ENCODE results near the gene RPA1.

RPA1 gene

GRCh38 chr17:1810450-1811103 lies 19.2 kb upstream of the RPA1 start:
- H3K4me3 ChIP-seq (replicated peaks; ENCODE audit: low read depth, low read length): no peak overlapping the region
- no peak for TF ChIP-seq CTCF (IDR thresholded peaks at IDR 0.05; ENCODE audit: low read length, missing control alignments)
- DNase-seq (ENCODE audit: low read depth): no peak

DNA sequence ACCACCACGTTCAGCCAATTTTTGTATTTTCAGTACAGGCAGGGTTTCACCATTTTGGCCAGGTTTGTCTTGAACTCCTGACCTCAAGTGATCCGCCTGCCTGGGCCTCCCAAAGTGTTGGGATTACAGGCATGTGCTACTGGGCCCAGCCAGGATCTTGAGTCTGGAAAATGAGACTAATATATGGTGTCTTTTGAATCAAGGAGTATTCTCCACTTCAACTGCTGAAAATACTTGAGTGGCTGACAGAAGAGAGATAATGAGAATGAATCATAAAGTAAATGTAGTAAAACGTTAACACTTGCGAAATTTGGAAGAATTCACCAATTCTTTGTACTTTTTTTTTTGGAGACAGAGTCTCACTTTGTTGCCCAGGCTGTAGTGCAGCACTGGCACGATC lies 16.7 kb upstream of the RPA1 start:
- H3K4me3 ChIP-seq (replicated peaks; ENCODE audit: low read depth, low read length): no peak overlapping the region
- TF ChIP-seq CTCF (IDR thresholded peaks at IDR 0.05; ENCODE audit: low read length, missing control alignments): no peak
- DNase-seq (ENCODE audit: low read depth): peak; percentile 60

DNA sequence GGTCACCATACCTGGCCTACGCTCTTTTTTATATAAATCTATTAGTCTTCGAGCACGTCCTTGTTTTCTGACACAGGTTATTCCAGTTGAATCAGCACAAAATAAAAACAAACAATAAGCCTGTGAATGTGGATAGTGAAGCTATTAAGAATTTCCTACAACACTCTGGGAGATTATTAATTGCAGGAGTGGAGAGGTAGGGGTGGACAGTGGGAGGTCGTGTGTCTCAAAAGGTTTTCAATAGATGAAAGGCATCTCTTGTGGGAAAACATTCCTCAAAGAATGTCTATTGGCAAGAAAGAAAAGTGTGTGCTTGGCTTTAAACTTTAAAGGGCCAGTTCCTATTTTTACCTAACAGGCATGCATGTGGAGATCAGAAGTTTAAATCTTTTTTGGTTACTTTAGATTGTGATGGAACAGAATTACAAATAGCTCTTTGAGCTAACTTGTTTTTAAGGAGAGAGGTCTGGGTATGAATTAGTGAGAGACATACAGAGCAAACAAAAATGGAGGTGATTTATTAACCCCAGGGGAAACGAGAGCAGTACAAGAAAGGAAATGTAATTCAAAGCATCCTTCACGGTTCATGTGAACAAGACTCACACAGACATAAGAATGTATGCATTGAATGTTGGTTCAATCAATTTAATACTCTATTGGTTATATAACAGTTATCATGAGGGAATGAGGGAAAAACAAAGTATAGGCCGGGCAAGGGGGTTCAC lies 9.1 kb upstream of the RPA1 start:
- TF ChIP-seq CTCF (IDR thresholded peaks at IDR 0.05; ENCODE audit: low read length, missing control alignments): no peak
- H3K4me3 ChIP-seq (replicated peaks; ENCODE audit: low read depth, low read length): no peak overlapping the region
- DNase-seq (ENCODE audit: low read depth): no peak

- TF ChIP-seq CTCF (IDR thresholded peaks at IDR 0.05; ENCODE audit: low read length, missing control alignments): no peak
- peak overlapping the region; percentile 79 for H3K4me3 ChIP-seq (replicated peaks; ENCODE audit: low read depth, low read length)
- peak; percentile 14 for DNase-seq (ENCODE audit: low read depth)
Measured at GRCh38 chr17:1829216-1829591, 601 bp upstream of the RPA1 start.

- no peak for TF ChIP-seq CTCF (IDR thresholded peaks at IDR 0.05; ENCODE audit: low read length, missing control alignments)
- DNase-seq (ENCODE audit: low read depth): no peak
- peak overlapping the region; percentile 79 for H3K4me3 ChIP-seq (replicated peaks; ENCODE audit: low read depth, low read length)
Measured at GRCh38 chr17:1830288-1830687, 483 bp downstream of the RPA1 start.

DNA sequence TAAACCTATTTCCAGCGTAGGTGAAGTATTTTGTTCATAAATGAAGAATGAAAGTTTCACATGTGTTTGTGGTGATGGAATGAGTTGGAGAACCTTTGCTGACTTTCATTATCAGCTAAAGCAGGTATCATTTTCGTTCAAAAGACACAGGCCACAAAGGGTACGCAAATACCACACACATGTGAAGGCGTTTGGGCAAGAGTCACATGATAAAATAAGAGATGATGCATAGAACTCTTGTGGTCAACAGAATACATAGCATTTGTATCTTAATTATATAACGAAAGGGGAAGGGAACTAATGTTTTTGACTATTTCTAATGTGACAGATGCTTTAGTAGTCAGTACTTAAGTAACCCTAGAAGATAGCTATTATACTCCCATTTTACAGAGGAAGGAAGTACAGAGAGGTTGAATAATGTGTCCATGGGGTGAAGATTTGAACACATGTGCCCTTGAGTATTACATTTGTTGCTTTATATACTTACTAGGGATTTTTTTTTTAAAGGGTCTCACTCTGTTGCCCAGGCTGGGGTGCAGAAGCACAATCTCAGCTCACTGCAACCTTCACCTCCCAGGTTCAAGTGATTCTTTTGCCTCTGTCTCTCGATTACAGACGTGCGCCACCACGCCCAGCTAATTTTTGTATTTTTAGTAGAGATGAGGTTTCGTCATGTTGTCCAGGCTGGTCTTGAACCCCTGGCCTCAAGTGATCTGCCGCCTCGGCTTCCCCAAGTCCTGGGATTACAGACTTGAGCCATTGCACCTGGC lies 4.8 kb downstream of the RPA1 start:
- no peak for DNase-seq (ENCODE audit: low read depth)
- H3K4me3 ChIP-seq (replicated peaks; ENCODE audit: low read depth, low read length): no peak overlapping the region
- TF ChIP-seq CTCF (IDR thresholded peaks at IDR 0.05; ENCODE audit: low read length, missing control alignments): no peak
